Stomach (tissue), 4 donors: ENCODE results near the gene ARID5B.

Experiments used
- CTCF ChIP-seq, 7 experiments: fragments of 450-650 bp in 4 of 7; fragments of 200-600 bp in 3 of 7; sonication (generic) in 3 of 7; IDR thresholded peaks; one replicate each; pipeline ENCODE4 v1.5.1; 2016 to 2019; ENCODE audit warnings: antibody characterized with exemption in 7 of 7, control low read depth in 2 of 7, mild to moderate bottlenecking in 1 of 7
- POLR2A ChIP-seq, 4 donors: fragments of 450-650 bp; IDR thresholded peaks; one replicate each; pipeline ENCODE4 v1.6.1; 2016; ENCODE audit warnings: antibody characterized with exemption in 4 of 4, control low read depth in 2 of 4, mild to moderate bottlenecking in 1 of 4, moderate library complexity in 1 of 4

- TF ChIP-seq POLR2A (IDR thresholded peaks at IDR 0.05) (no peak), CTCF (IDR thresholded peaks at IDR 0.05) (no peak)
Measured at GRCh38 chr10:62016623-62017490, 115.4 kb downstream of the ARID5B start.
